ENCODE results near the gene LGALS7. TPM values are rescaled to one million over a fixed set of nuclear protein-coding genes. Genes with fewer than 3 reads are reported as not detected.
"Not testable (repeated sequence)": the region's sequence is repeated elsewhere in the genome, so short reads cannot be mapped to it uniquely, and the experiment has no call there.

LGALS7 gene
- total RNA-seq, 2 donors from 2014 or later: not detected

- intact Hi-C loops (cut with DNase I): no loop called here
- WGBS: 85% methylated on average over 13 of the region's 13 CpGs
- H3K9me3 ChIP-seq: no peaks in the 10 kb centered on the region
- no peak overlapping the region for H3K4me3 ChIP-seq
- no peaks in the 10 kb centered on the region for H3K36me3 ChIP-seq
- H3K4me1 ChIP-seq (replicated peaks): no peaks in the 10 kb centered on the region
- TF ChIP-seq, protein P1, sequence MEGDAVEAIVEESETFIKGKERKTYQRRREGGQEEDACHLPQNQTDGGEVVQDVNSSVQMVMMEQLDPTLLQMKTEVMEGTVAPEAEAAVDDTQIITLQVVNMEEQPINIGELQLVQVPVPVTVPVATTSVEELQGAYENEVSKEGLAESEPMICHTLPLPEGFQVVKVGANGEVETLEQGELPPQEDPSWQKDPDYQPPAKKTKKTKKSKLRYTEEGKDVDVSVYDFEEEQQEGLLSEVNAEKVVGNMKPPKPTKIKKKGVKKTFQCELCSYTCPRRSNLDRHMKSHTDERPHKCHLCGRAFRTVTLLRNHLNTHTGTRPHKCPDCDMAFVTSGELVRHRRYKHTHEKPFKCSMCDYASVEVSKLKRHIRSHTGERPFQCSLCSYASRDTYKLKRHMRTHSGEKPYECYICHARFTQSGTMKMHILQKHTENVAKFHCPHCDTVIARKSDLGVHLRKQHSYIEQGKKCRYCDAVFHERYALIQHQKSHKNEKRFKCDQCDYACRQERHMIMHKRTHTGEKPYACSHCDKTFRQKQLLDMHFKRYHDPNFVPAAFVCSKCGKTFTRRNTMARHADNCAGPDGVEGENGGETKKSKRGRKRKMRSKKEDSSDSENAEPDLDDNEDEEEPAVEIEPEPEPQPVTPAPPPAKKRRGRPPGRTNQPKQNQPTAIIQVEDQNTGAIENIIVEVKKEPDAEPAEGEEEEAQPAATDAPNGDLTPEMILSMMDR (IDR thresholded peaks at IDR 0.05): no peak
- no peak for TF ChIP-seq POLR2A (IDR thresholded peaks at IDR 0.05)
- no peak for TF ChIP-seq POLR2AphosphoS5 (IDR thresholded peaks at IDR 0.05)
- H3K27me3 ChIP-seq (replicated peaks; ENCODE audit: insufficient read depth): no peaks in the 10 kb centered on the region
- H3K27ac ChIP-seq: no peak overlapping the region
- no peak for DNase-seq (ENCODE audit: low spot score)
Observed at GRCh38 chr19:38774181-38774950, 1.0 kb upstream of the LGALS7 start.

DNA sequence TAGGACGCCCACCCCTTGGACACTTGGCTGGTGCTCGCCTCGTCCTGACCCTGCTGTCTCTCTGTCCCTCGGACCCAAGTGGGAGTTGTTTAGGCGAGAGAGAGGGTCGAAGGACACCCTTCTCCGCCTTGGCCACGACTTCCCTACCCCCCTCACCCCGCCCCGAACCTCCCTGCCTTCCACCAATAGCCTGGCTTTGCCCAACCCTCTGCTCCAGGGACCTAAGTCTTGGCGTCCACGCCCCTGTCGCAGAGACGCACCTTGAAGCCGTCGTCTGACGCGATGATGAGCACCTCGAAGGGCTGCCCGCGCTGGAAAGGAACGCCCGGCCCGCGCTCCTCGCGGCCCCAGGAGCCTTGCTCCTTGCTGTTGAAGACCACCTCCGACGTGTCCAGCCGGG, 1.7 kb downstream of the LGALS7 start:
- intact Hi-C loops (cut with DNase I): not testable (repeated sequence)

GRCh38 chr19:38770949-38771275, 2.4 kb downstream of the LGALS7 start:
- H3K27ac ChIP-seq; H3K36me3 ChIP-seq; H3K4me1 ChIP-seq (replicated peaks); H3K4me3 ChIP-seq; intact Hi-C loops (cut with DNase I); H3K9me3 ChIP-seq; DNase-seq (ENCODE audit: low spot score); H3K27me3 ChIP-seq (replicated peaks; ENCODE audit: insufficient read depth): not testable (repeated sequence)
- 9% methylated on average over 1 of the region's 22 CpGs for WGBS

More for the DNA sequence above, 1.7 kb downstream of the LGALS7 start:
- not testable (repeated sequence) for H3K27me3 ChIP-seq (replicated peaks; ENCODE audit: insufficient read depth); H3K4me3 ChIP-seq; DNase-seq (ENCODE audit: low spot score); H3K4me1 ChIP-seq (replicated peaks); H3K9me3 ChIP-seq; H3K36me3 ChIP-seq; H3K27ac ChIP-seq
- WGBS: no CpG with 5 or more reads among the region's 30 CpGs

DNA sequence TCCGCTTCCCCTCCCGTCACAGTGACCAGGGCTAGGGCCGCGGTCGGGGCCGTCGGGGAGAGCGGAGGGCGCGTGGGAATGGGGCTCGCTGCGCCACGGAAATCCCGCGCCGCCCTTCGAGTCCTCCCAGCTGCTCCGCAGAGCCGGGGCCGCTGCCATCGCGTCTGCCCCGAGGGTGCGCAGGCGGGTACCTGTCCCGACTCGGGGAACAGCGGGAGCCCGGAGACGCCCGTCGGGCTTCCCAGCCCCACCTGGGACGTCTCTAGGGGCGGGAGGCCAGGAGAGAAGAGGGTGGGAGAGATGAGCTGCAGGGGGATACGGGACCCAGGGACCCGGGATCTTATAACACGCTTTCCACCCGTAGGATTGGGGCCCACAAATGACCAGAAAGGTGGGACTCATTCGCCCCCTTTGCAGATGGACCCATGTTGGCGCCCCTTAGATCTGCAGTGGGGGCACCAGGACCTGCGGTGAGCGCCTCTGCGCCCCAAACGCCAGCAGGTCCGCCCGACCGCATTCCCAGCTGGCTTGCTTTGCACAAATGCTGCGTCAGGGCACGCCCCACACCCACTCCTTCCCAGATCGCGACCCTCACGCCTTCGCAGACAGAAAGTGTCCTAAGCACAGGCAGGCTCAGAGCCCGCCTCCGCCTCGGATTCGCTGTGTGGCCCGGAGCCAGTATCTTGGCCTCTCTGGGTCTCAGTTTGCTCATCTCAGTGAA, 2.9 kb downstream of the LGALS7 start:
- H3K9me3 ChIP-seq; H3K36me3 ChIP-seq; H3K27me3 ChIP-seq (replicated peaks; ENCODE audit: insufficient read depth); intact Hi-C loops (cut with DNase I); H3K27ac ChIP-seq; H3K4me1 ChIP-seq (replicated peaks); DNase-seq (ENCODE audit: low spot score): not testable (repeated sequence)
- H3K4me3 ChIP-seq: peak overlapping the region in 1 of 2 donors; percentile 13
- 13% methylated on average over 6 of the region's 58 CpGs for WGBS

- Histone ChIP-seq H3K27ac (no peak overlapping the region), H3K36me3 (no peaks in the 10 kb centered on the region), H3K4me1 (replicated peaks) (no peaks in the 10 kb centered on the region), H3K4me3 (peak overlapping the region in 1 of 2 donors; percentile 13), H3K9me3 (no peaks in the 10 kb centered on the region), H3K27me3 (replicated peaks; ENCODE audit: insufficient read depth) (no peaks in the 10 kb centered on the region)
- peak; percentile 69 for DNase-seq (ENCODE audit: low spot score)
- 16% methylated on average over 38 of the region's 42 CpGs for WGBS
- peak; percentile 30 for TF ChIP-seq POLR2A (IDR thresholded peaks at IDR 0.05)
- TF ChIP-seq POLR2AphosphoS5 (IDR thresholded peaks at IDR 0.05): peak; percentile 77
- TF ChIP-seq, protein P1 (IDR thresholded peaks at IDR 0.05): peak in 3 of 4 experiments; percentile 68 to 96 (median 74)
- intact Hi-C loops (cut with DNase I): no loop called here
Observed at GRCh38 chr19:38769635-38770211, 3.6 kb downstream of the LGALS7 start.

- H3K27me3 ChIP-seq (replicated peaks; ENCODE audit: insufficient read depth): no peaks in the 10 kb centered on the region
- no peak for DNase-seq (ENCODE audit: low spot score)
- TF ChIP-seq, protein P1 (IDR thresholded peaks at IDR 0.05): no peak
- TF ChIP-seq POLR2AphosphoS5 (IDR thresholded peaks at IDR 0.05): no peak
- TF ChIP-seq POLR2A (IDR thresholded peaks at IDR 0.05): no peak
- intact Hi-C loops (cut with DNase I): no loop called here
- H3K4me1 ChIP-seq (replicated peaks): no peaks in the 10 kb centered on the region
- WGBS: 88% methylated on average over 10 of the region's 10 CpGs
- no peaks in the 10 kb centered on the region for H3K36me3 ChIP-seq
- H3K4me3 ChIP-seq: no peak overlapping the region
- H3K27ac ChIP-seq: no peak overlapping the region
- no peaks in the 10 kb centered on the region for H3K9me3 ChIP-seq
Observed at GRCh38 chr19:38766276-38767047, 6.9 kb downstream of the LGALS7 start.

Measured in prostate gland (tissue), 2 donors.